GM23338 (cell line): Measurements from ENCODE around the gene COL4A3. TPM values are rescaled to one million over a fixed set of nuclear protein-coding genes. Genes with fewer than 3 reads are reported as not detected.

Experiments
- ATAC-seq: fragments of 200-7000 bp; cut with Tn5 transposase; 3 replicates; pipeline ENCODE4 v1.9.1; 2020
- DNase-seq: peaks from one replicate; pipeline ENCODE4 v3.0.0-alpha.2; 2015; ENCODE audit warnings: low spot score
- H2AFZ ChIP-seq: fragments of 200-600 bp; sonication (generic); 2 replicates; pipeline ENCODE4 v1.8.0; 2016; ENCODE audit warnings: antibody characterized with exemption, mild to moderate bottlenecking, moderate library complexity
- H3F3A ChIP-seq: fragments of 200-600 bp; sonication (generic); replicated peaks from 2 replicates; pipeline ENCODE4 v1.8.0; 2017; ENCODE audit warnings: antibody characterized with exemption, mixed run types, low read depth
- H3K27ac ChIP-seq: fragments of 200-600 bp; sonication (generic); 2 replicates; pipeline ENCODE4 v1.6.1; 2016; ENCODE audit warnings: low read depth
- H3K27me3 ChIP-seq: fragments of 200-600 bp; sonication (generic); 2 replicates; pipeline ENCODE4 v1.8.0; 2016; ENCODE audit warnings: mild to moderate bottlenecking, mixed run types, moderate library complexity; ENCODE audit not compliant: insufficient read depth
- H3K36me3 ChIP-seq: fragments of 200-600 bp; sonication (generic); 2 replicates; pipeline ENCODE4 v1.8.0; 2016; ENCODE audit warnings: mild to moderate bottlenecking; ENCODE audit not compliant: insufficient read depth
- H3K4me1 ChIP-seq: fragments of 200-600 bp; sonication (generic); 2 replicates; pipeline ENCODE4 v1.8.0; 2016; ENCODE audit warnings: mild to moderate bottlenecking, moderate library complexity; ENCODE audit not compliant: insufficient read depth
- H3K4me2 ChIP-seq: fragments of 200-600 bp; sonication (generic); 2 replicates; pipeline ENCODE4 v1.7.1; 2017; ENCODE audit warnings: mixed run types
- H3K4me3 ChIP-seq: fragments of 200-600 bp; sonication (generic); 2 replicates; pipeline ENCODE4 v1.6.1; 2016; ENCODE audit warnings: mixed run types
- H3K79me2 ChIP-seq: fragments of 200-600 bp; sonication (generic); replicated peaks from 2 replicates; pipeline ENCODE4 v1.8.0; 2017; ENCODE audit warnings: mild to moderate bottlenecking; ENCODE audit not compliant: insufficient read depth
- H3K9me2 ChIP-seq: fragments of 200-600 bp; sonication (generic); 2 replicates; pipeline ENCODE4 v1.8.0; 2017; ENCODE audit not compliant: insufficient read depth
- H4K20me1 ChIP-seq: fragments of 200-600 bp; sonication (generic); replicated peaks from 2 replicates; pipeline ENCODE4 v1.8.0; 2017; ENCODE audit warnings: mild to moderate bottlenecking; ENCODE audit not compliant: insufficient read depth
- H3K27ac Mint-ChIP-seq: 2 replicates; pipeline ENCODE4 v1.8.0; 2020; ENCODE audit warnings: inconsistent platforms, mild to moderate bottlenecking, moderate library complexity, mixed read lengths
- H3K27me3 Mint-ChIP-seq: 3 replicates; pipeline ENCODE4 v1.8.0; 2022; ENCODE audit warnings: low read depth, mild to moderate bottlenecking, moderate library complexity, mixed read lengths, inconsistent platforms; ENCODE audit not compliant: insufficient read depth, poor library complexity
- H3K36me3 Mint-ChIP-seq: 3 replicates; pipeline ENCODE4 v1.8.0; 2021; ENCODE audit warnings: low read depth, mild to moderate bottlenecking, inconsistent platforms, moderate library complexity, mixed read lengths
- H3K4me1 Mint-ChIP-seq: 3 replicates; pipeline ENCODE4 v1.8.0; 2020; ENCODE audit warnings: mild to moderate bottlenecking, inconsistent platforms, mixed read lengths
- H3K4me3 Mint-ChIP-seq: 3 replicates; pipeline ENCODE4 v1.8.0; 2021; ENCODE audit warnings: moderate library complexity, mild to moderate bottlenecking, inconsistent platforms, mixed read lengths
- H3K9me3 Mint-ChIP-seq: 3 replicates; pipeline ENCODE4 v1.8.0; 2020; ENCODE audit warnings: moderate library complexity, mild to moderate bottlenecking, inconsistent platforms, mixed read lengths
- CREB1 ChIP-seq: fragments of 250-450 bp; sonication (Bioruptor Pico); IDR thresholded peaks from 2 replicates; pipeline ENCODE4 v1.5.0; 2020; ENCODE audit warnings: low read depth, mild to moderate bottlenecking, moderate library complexity
- ETS1 ChIP-seq: IDR thresholded peaks from 2 replicates; pipeline ENCODE4 v1.6.1; 2016; ENCODE audit warnings: antibody characterized with exemption
- EZH2phosphoT487 ChIP-seq: fragments of 200-600 bp; sonication (generic); IDR thresholded peaks from one replicate; pipeline ENCODE4 v1.8.1; 2018; ENCODE audit warnings: antibody characterized with exemption; ENCODE audit not compliant: unreplicated experiment
- JUNB ChIP-seq: IDR thresholded peaks from one replicate; pipeline ENCODE4 v1.6.1; 2016; ENCODE audit warnings: antibody characterized with exemption; ENCODE audit not compliant: unreplicated experiment
- NANOG ChIP-seq: IDR thresholded peaks from 2 replicates; pipeline ENCODE4 v1.6.1; 2016; ENCODE audit warnings: antibody characterized with exemption, borderline replicate concordance
- POLR2AphosphoS5 ChIP-seq: IDR thresholded peaks from 2 replicates; pipeline ENCODE4 v1.6.1; 2016; ENCODE audit warnings: antibody characterized with exemption, low read depth
- REST ChIP-seq: IDR thresholded peaks from one replicate; pipeline ENCODE4 v1.6.1; 2018; ENCODE audit warnings: antibody characterized with exemption; ENCODE audit not compliant: unreplicated experiment
- STAT1 ChIP-seq: IDR thresholded peaks from one replicate; pipeline ENCODE4 v1.6.1; 2016; ENCODE audit warnings: antibody characterized with exemption; ENCODE audit not compliant: unreplicated experiment
- ZNF114 ChIP-seq: fragments of 250-450 bp; sonication (Bioruptor Pico); IDR thresholded peaks from 2 replicates; pipeline ENCODE4 v1.5.0; 2020; ENCODE audit warnings: mild to moderate bottlenecking, moderate library complexity
- ZNF331 ChIP-seq: fragments of 250-450 bp; sonication (Bioruptor Pico); IDR thresholded peaks from 2 replicates; pipeline ENCODE4 v1.5.0; 2020; ENCODE audit warnings: low read depth, mild to moderate bottlenecking, moderate library complexity
- polyA plus RNA-seq: library from polyadenylated mRNA; unstranded; fragments of >200 nt; fragmentation: Nextera tagmentation; extraction: Ambion mirVana; gene quantifications from 2 replicates; pipeline ENCODE4 v1.2.1, GENCODE V29; 2016
- total RNA-seq: library from RNA; depleted of rRNA; stranded (reverse); fragments of >200 nt; shearing (Covaris generic); gene quantifications from 2 replicates; pipeline ENCODE4 v1.2.3, GENCODE V29; 2014

Gene COL4A3
- total and polyA plus RNA-seq, 2 experiments from 2014 or later = 1.1 to 3.5 TPM

- ATAC-seq (no peak), DNase-seq (no peak)
- Histone ChIP-seq H3K9me2 (no peaks in the 10 kb centered on the region), H3K27ac (no peak overlapping the region), H2AFZ (no peak overlapping the region), H3K36me3 (no peaks in the 10 kb centered on the region), H3K4me1 (no peaks in the 10 kb centered on the region), H3K4me3 (no peak overlapping the region), H3K27me3 (no peaks in the 10 kb centered on the region), H3F3A (no peaks in the 10 kb centered on the region), H4K20me1 (no peaks in the 10 kb centered on the region), H3K79me2 (no peaks in the 10 kb centered on the region), H3K4me2 (no peak overlapping the region)
- no peaks in the 10 kb centered on the region; the same call in 2 of the 3 replicates for H3K4me1 Mint-ChIP-seq
- H3K27ac Mint-ChIP-seq = no peak overlapping the region
- TF ChIP-seq EZH2phosphoT487 = no peak
- no peak for TF ChIP-seq POLR2AphosphoS5
- no peak for TF ChIP-seq ZNF331 (CRISPR knock-in tag)
- no peak for TF ChIP-seq CREB1
- no peak for TF ChIP-seq JUNB
- TF ChIP-seq NANOG = no peak
- no peak for TF ChIP-seq ZNF114 (CRISPR knock-in tag)
- TF ChIP-seq STAT1 = no peak
- no peak for TF ChIP-seq ETS1
- no peaks in the 10 kb centered on the region for H3K36me3 Mint-ChIP-seq
- H3K4me3 Mint-ChIP-seq = no peak overlapping the region
- no peaks in the 10 kb centered on the region for H3K27me3 Mint-ChIP-seq
- no peaks in the 10 kb centered on the region for H3K9me3 Mint-ChIP-seq
Observed at GRCh38 chr2:227267410-227268115, 103.1 kb downstream of the COL4A3 start.

GRCh38 chr2:227280895-227281294, 116.5 kb downstream of the COL4A3 start:
- ATAC-seq = no peak
- no peak overlapping the region for H2AFZ ChIP-seq
- Mint-ChIP-seq H3K36me3 (0 out of 3 replicates have a peak, but pooled peaks cover 3% of the 10 kb centered on the region), H3K4me3 (no peak overlapping the region), H3K27ac (no peak overlapping the region), H3K27me3 (peaks cover 3% of the 10 kb centered on the region), H3K4me1 (no peaks in the 10 kb centered on the region; the same call in 2 of the 3 replicates), H3K9me3 (no peaks in the 10 kb centered on the region)
- no peak overlapping the region for H3K4me2 ChIP-seq
- no peak for TF ChIP-seq NANOG
- TF ChIP-seq REST = peak; percentile 65
- H4K20me1 ChIP-seq = no peaks in the 10 kb centered on the region
- no peaks in the 10 kb centered on the region for H3K4me1 ChIP-seq
- H3K79me2 ChIP-seq = no peaks in the 10 kb centered on the region
- H3K27me3 ChIP-seq = no peaks in the 10 kb centered on the region
- 0 out of 2 replicates have a peak, but pooled peaks cover 6% of the 10 kb centered on the region for H3K9me2 ChIP-seq
- DNase-seq = no peak
- H3K27ac ChIP-seq = no peak overlapping the region
- H3K36me3 ChIP-seq = no peaks in the 10 kb centered on the region
- H3F3A ChIP-seq = no peaks in the 10 kb centered on the region
- no peak overlapping the region for H3K4me3 ChIP-seq
